Stimulated activated naive B cell treated with anti-CD40 and anti-IgM and Interleukin-4, amounts not matched to agents 10 μg/mL and 1 μg/mL and 100 μg/mL, for 72 hours (primary cell): ENCODE results near the gene CIC.
A peak's percentile ranks its signal among the peaks of the same experiment; 100 is the strongest.
"Not testable (repeated sequence)": the region's sequence is repeated elsewhere in the genome, so short reads cannot be mapped to it uniquely, and the experiment has no call there.

ENCODE experiments used
- ATAC-seq, 2 donors: fragments of 150-1000 bp; cut with Tn5 transposase; replicated peaks; 2 replicates each; pipeline ENCODE4 v1.10.0; 2021; ENCODE audit warnings: moderate library complexity in 1 of 2
- DNase-seq: peaks from one replicate; pipeline ENCODE4 v3.0.0; 2021
- H3K27ac Mint-ChIP-seq: one replicate; pipeline ENCODE4 v1.8.0; 2022; ENCODE audit warnings: mild to moderate bottlenecking, mixed read lengths
- H3K27me3 Mint-ChIP-seq, 2 donors: one replicate each; pipeline ENCODE4 v1.8.0; 2022; ENCODE audit warnings: mixed read lengths in 2 of 2
- H3K36me3 Mint-ChIP-seq, 2 donors: one replicate each; pipeline ENCODE4 v1.8.0; 2022; ENCODE audit warnings: mixed read lengths in 2 of 2, mild to moderate bottlenecking in 1 of 2
- H3K4me1 Mint-ChIP-seq, 2 donors: one replicate each; pipeline ENCODE4 v1.8.0; 2022; ENCODE audit warnings: mixed read lengths in 2 of 2, mild to moderate bottlenecking in 1 of 2
- H3K4me3 Mint-ChIP-seq, 2 donors: one replicate each; pipeline ENCODE4 v1.8.0; 2022; ENCODE audit warnings: mild to moderate bottlenecking in 2 of 2, mixed read lengths in 2 of 2, moderate library complexity in 1 of 2
- H3K9me3 Mint-ChIP-seq, 2 donors: one replicate each; pipeline ENCODE4 v1.8.0; 2022; ENCODE audit warnings: mixed read lengths in 2 of 2, mild to moderate bottlenecking in 1 of 2

CIC gene

GRCh38 chr19:42333975-42334696 is 65.1 kb downstream of the CIC start:
- no peaks in the 10 kb centered on the region for H3K27me3 Mint-ChIP-seq
- H3K4me1 Mint-ChIP-seq: peaks cover 3% of the 10 kb centered on the region in 2 donors
- H3K36me3 Mint-ChIP-seq: peaks cover 0 to 4% of the 10 kb centered on the region in 2 donors
- H3K27ac Mint-ChIP-seq: no peak overlapping the region
- H3K9me3 Mint-ChIP-seq: no peaks in the 10 kb centered on the region
- DNase-seq: no peak
- no peak overlapping the region for H3K4me3 Mint-ChIP-seq
- no peak for ATAC-seq

- Mint-ChIP-seq H3K36me3 (peaks cover 0 to 8% of the 10 kb centered on the region in 2 donors), H3K9me3 (no peaks in the 10 kb centered on the region), H3K4me3 (no peak overlapping the region), H3K27ac (no peak overlapping the region), H3K27me3 (no peaks in the 10 kb centered on the region), H3K4me1 (peaks cover 0 to 1% of the 10 kb centered on the region in 2 donors)
- DNase-seq (no peak), ATAC-seq (no peak)
Observed at GRCh38 chr19:42334697-42335373, 65.8 kb downstream of the CIC start.

GRCh38 chr19:42335374-42335936 is 66.4 kb downstream of the CIC start:
- H3K36me3 Mint-ChIP-seq: peaks cover 0 to 8% of the 10 kb centered on the region in 2 donors
- ATAC-seq: no peak
- peaks cover 0 to 1% of the 10 kb centered on the region in 2 donors for H3K4me1 Mint-ChIP-seq
- H3K4me3 Mint-ChIP-seq: no peak overlapping the region
- H3K27me3 Mint-ChIP-seq: no peaks in the 10 kb centered on the region
- H3K27ac Mint-ChIP-seq: no peak overlapping the region
- H3K9me3 Mint-ChIP-seq: no peaks in the 10 kb centered on the region
- no peak for DNase-seq

- Mint-ChIP-seq H3K4me3 (no peak overlapping the region), H3K27ac (no peak overlapping the region), H3K27me3 (no peaks in the 10 kb centered on the region), H3K36me3 (peaks cover 0 to 8% of the 10 kb centered on the region in 2 donors), H3K4me1 (peaks cover 0 to 1% of the 10 kb centered on the region in 2 donors), H3K9me3 (no peaks in the 10 kb centered on the region)
- no peak for DNase-seq
- no peak for ATAC-seq
Observed at GRCh38 chr19:42335971-42336370, 66.9 kb downstream of the CIC start.

GRCh38 chr19:42339126-42339860 is 70.2 kb downstream of the CIC start:
- H3K4me3 Mint-ChIP-seq, H3K9me3 Mint-ChIP-seq, H3K4me1 Mint-ChIP-seq, H3K27me3 Mint-ChIP-seq, H3K27ac Mint-ChIP-seq, ATAC-seq, DNase-seq: not testable (repeated sequence)
- H3K36me3 Mint-ChIP-seq: peaks cover 15 to 32% of the 10 kb centered on the region in 2 donors

GRCh38 chr19:42339922-42340321 is 70.9 kb downstream of the CIC start:
- H3K4me1 Mint-ChIP-seq, H3K4me3 Mint-ChIP-seq, H3K27ac Mint-ChIP-seq, ATAC-seq, H3K27me3 Mint-ChIP-seq, DNase-seq, H3K9me3 Mint-ChIP-seq: not testable (repeated sequence)
- peaks cover 19 to 38% of the 10 kb centered on the region in 2 donors for H3K36me3 Mint-ChIP-seq

- H3K27me3 Mint-ChIP-seq: no peaks in the 10 kb centered on the region
- no peaks in the 10 kb centered on the region for H3K4me1 Mint-ChIP-seq
- H3K4me3 Mint-ChIP-seq: no peak overlapping the region
- no peaks in the 10 kb centered on the region for H3K9me3 Mint-ChIP-seq
- DNase-seq (no peak), ATAC-seq (no peak)
- H3K36me3 Mint-ChIP-seq: peaks cover 28 to 58% of the 10 kb centered on the region in 2 donors
- H3K27ac Mint-ChIP-seq: peak overlapping the region; percentile 44
Observed at GRCh38 chr19:42343344-42344110, 74.5 kb downstream of the CIC start.

- Mint-ChIP-seq H3K36me3 (peaks cover 30 to 58% of the 10 kb centered on the region in 2 donors), H3K27me3 (no peaks in the 10 kb centered on the region), H3K4me3 (no peak overlapping the region), H3K9me3 (no peaks in the 10 kb centered on the region), H3K27ac (no peak overlapping the region), H3K4me1 (no peaks in the 10 kb centered on the region)
- no peak for ATAC-seq
- DNase-seq: no peak
Observed at GRCh38 chr19:42344336-42344893, 75.4 kb downstream of the CIC start.
